CD14-positive monocyte (primary cell): Measurements from ENCODE around the gene GIPC3. TPM values are rescaled to one million over a fixed set of nuclear protein-coding genes. Genes with fewer than 3 reads are reported as not detected.

Source experiments
- DNase-seq, 3 donors: peaks; one replicate each; pipeline ENCODE4 v3.0.0-alpha.2; 2011 to 2022
- H2AFZ ChIP-seq: 2 replicates; pipeline ENCODE4 v1.6.0; 2012; ENCODE audit warnings: mild to moderate bottlenecking, low read depth, low read length, inconsistent platforms; ENCODE audit not compliant: insufficient read depth, poor library complexity, severe bottlenecking
- H3K27ac ChIP-seq, 2 donors: 1 replicate in 1 of 2; 2 replicates in 1 of 2; pipeline ENCODE4 v1.5.1; 2012 to 2013; ENCODE audit warnings: low read length in 2 of 2, control low read depth in 1 of 2, inconsistent platforms in 1 of 2, low read depth in 1 of 2, mild to moderate bottlenecking in 1 of 2
- H3K27me3 ChIP-seq, 2 donors: one replicate each; pipeline versions ENCODE4 v1.6.0 to v1.6.1; 2011 to 2013; ENCODE audit warnings: low read length in 2 of 2; ENCODE audit not compliant: control insufficient read depth in 2 of 2, insufficient read depth in 2 of 2
- H3K36me3 ChIP-seq, 2 donors: replicated peaks in 1 of 2; 1 replicate in 1 of 2; 2 replicates in 1 of 2; pipeline versions ENCODE4 v1.5.1 to v1.6.1; 2012 to 2013; ENCODE audit warnings: low read length in 2 of 2, control low read depth in 1 of 2, inconsistent platforms in 1 of 2, mild to moderate bottlenecking in 1 of 2; ENCODE audit not compliant: insufficient read depth in 2 of 2, control insufficient read depth in 1 of 2
- H3K4me1 ChIP-seq, 2 donors: 1 replicate in 1 of 2; 2 replicates in 1 of 2; pipeline versions ENCODE4 v1.5.1 to v1.6.1; 2012 to 2013; ENCODE audit warnings: low read length in 2 of 2, control low read depth in 1 of 2, inconsistent platforms in 1 of 2, mild to moderate bottlenecking in 1 of 2, moderate library complexity in 1 of 2; ENCODE audit not compliant: insufficient read depth in 2 of 2, control insufficient read depth in 1 of 2
- H3K4me2 ChIP-seq: replicated peaks from 2 replicates; pipeline ENCODE3; 2012; ENCODE audit warnings: low read length, moderate library complexity, mild to moderate bottlenecking; ENCODE audit not compliant: poor library complexity, severe bottlenecking; ENCODE audit errors: extremely low read depth
- H3K4me3 ChIP-seq, 3 experiments: fragments of 200-600 bp in 1 of 3; sonication (generic) in 1 of 3; replicated peaks in 1 of 3; 1 replicate in 2 of 3; 2 replicates in 1 of 3; pipeline ENCODE4 v1.5.1; 2011 to 2013; ENCODE audit warnings: low read length in 3 of 3, mild to moderate bottlenecking in 3 of 3, control low read depth in 2 of 3, low read depth in 2 of 3, inconsistent platforms in 1 of 3, moderate library complexity in 1 of 3
- H3K79me2 ChIP-seq: 2 replicates; pipeline ENCODE4 v1.6.0; 2012; ENCODE audit warnings: mild to moderate bottlenecking, control low read depth, inconsistent platforms, low read length, moderate library complexity; ENCODE audit not compliant: insufficient read depth
- H3K9ac ChIP-seq: 2 replicates; pipeline ENCODE4 v1.6.0; 2017; ENCODE audit warnings: low read length, mild to moderate bottlenecking; ENCODE audit not compliant: insufficient read depth, poor library complexity, severe bottlenecking
- H3K9me3 ChIP-seq, 2 donors: replicated peaks in 1 of 2; 1 replicate in 1 of 2; 2 replicates in 1 of 2; pipeline versions ENCODE4 v1.5.1 to v1.6.1; 2012 to 2013; ENCODE audit warnings: low read length in 2 of 2, control low read depth in 1 of 2; ENCODE audit not compliant: control insufficient read depth in 1 of 2, insufficient read depth in 1 of 2
- H4K20me1 ChIP-seq: 2 replicates; pipeline ENCODE4 v1.6.0; 2012; ENCODE audit warnings: mild to moderate bottlenecking, low read length, control low read depth, moderate library complexity; ENCODE audit not compliant: insufficient read depth
- H3K27ac Mint-ChIP-seq, 7 donors: one replicate each; pipeline ENCODE4 v1.8.0; 2020; ENCODE audit warnings: mild to moderate bottlenecking in 7 of 7, mixed read lengths in 7 of 7, moderate library complexity in 6 of 7, inconsistent platforms in 2 of 7
- H3K27me3 Mint-ChIP-seq, 3 donors: one replicate each; pipeline ENCODE4 v1.8.0; 2021 to 2022; ENCODE audit warnings: low read depth in 3 of 3, mild to moderate bottlenecking in 3 of 3, mixed read lengths in 3 of 3, moderate library complexity in 3 of 3, inconsistent platforms in 1 of 3
- H3K36me3 Mint-ChIP-seq, 2 donors: one replicate each; pipeline ENCODE4 v1.8.0; 2020; ENCODE audit warnings: mixed read lengths in 2 of 2, inconsistent platforms in 1 of 2, mild to moderate bottlenecking in 1 of 2
- H3K4me1 Mint-ChIP-seq: one replicate; pipeline ENCODE4 v1.8.0; 2020; ENCODE audit warnings: mild to moderate bottlenecking, mixed read lengths
- H3K4me3 Mint-ChIP-seq, 2 donors: one replicate each; pipeline ENCODE4 v1.8.0; 2020; ENCODE audit warnings: mild to moderate bottlenecking in 2 of 2, mixed read lengths in 2 of 2, moderate library complexity in 1 of 2
- H3K9me3 Mint-ChIP-seq, 7 donors: one replicate each; pipeline ENCODE4 v1.8.0; 2020 to 2022; ENCODE audit warnings: mixed read lengths in 7 of 7, mild to moderate bottlenecking in 6 of 7, moderate library complexity in 6 of 7, inconsistent platforms in 2 of 7
- WGBS: methylation state at CpG from one replicate; pipeline ENCODE4 v1.1.5; 2013; ENCODE audit warnings: missing lambda C conversion rate; ENCODE audit not compliant: insufficient coverage; 5-methylcytosine and 5-hydroxymethylcytosine counted together
- intact Hi-C, 2 donors: fragments of 100-400 bp; cut with micrococcal nuclease; formaldehyde crosslinking; loops; one replicate each; pipeline versions ENCODE4 v1.15.0 to v1.15.1; 2023
- polyA plus RNA-seq, 3 donors: library from polyadenylated mRNA; depleted of rRNA in 1 of 3; unstranded in 2 of 3; stranded (reverse) in 1 of 3; fragments of 300-500 nt in 2 of 3; fragments of >200 nt in 1 of 3; fragmentation: Illumina TruSeq in 2 of 3; gene quantifications; 1 replicate in 2 of 3; 2 replicates in 1 of 3; pipeline ENCODE4 v1.2.3, GENCODE V29; 2012 to 2021
- TF ChIP-seq, protein P1 (sequence below): fragments of 200-600 bp; IDR thresholded peaks from one replicate; pipeline ENCODE4 v1.8.0; 2022; ENCODE audit warnings: antibody characterized with exemption, mild to moderate bottlenecking

Gene GIPC3
- polyA plus RNA-seq, 3 donors, result 0.03 TPM; not detected in 2

DNA sequence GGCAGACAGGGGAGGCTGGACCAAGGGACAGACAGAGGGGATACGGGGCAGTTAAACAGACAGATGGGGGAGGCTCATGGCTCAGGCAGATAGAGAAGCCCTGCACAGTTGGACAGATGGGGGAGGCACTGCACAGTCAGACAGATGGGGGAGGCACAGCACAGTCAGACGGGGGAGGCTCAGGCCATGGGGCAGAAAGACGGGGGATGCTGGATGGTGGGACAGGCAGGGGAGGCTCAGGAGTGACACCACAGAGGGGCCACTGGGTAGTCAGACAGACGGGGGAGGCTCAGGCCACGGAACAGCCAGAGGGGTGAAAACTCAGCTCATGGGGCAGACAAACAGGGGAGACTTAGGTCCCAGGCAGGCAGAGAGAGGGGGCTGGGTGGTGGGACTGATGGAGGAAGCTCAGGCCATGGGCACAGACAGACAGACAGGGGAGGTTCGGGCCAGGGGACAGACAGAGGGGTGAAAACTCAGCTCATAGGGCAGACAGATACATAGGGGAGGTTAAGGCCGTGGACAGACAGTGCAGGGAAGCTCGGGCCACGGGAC is 28.8 kb upstream of the GIPC3 start:
- Histone ChIP-seq H3K9ac (peak overlapping the region; percentile 94), H4K20me1 (peaks cover 18% of the 10 kb centered on the region), H2AFZ (no peak overlapping the region), H3K4me3 (peak overlapping the region; percentile 86 to 98 (median 89)), H3K4me1 (peaks cover 62 to 66% of the 10 kb centered on the region in 2 donors), H3K27ac (peak overlapping the region; percentile 52 to 96), H3K27me3 (no peaks in the 10 kb centered on the region), H3K36me3 (no peaks in the 10 kb centered on the region), H3K79me2 (peaks cover 57% of the 10 kb centered on the region), H3K9me3 (no peaks in the 10 kb centered on the region), H3K4me2 (peak overlapping the region; percentile 98)
- Mint-ChIP-seq H3K27me3 (peaks cover 0 to 4% (median 0%) of the 10 kb centered on the region in 3 donors), H3K4me3 (peak overlapping the region; percentile 100), H3K36me3 (peaks cover 9 to 12% of the 10 kb centered on the region in 2 donors), H3K27ac (peak overlapping the region; percentile 87 to 98 (median 95)), H3K4me1 (peaks cover 56% of the 10 kb centered on the region), H3K9me3 (peaks cover 0 to 2% (median 0%) of the 10 kb centered on the region in 7 donors)
- 36% methylated on average over 9 of the region's 9 CpGs for WGBS
- intact Hi-C loops, result loop anchor here (2.0 to 5.0 kb wide), 3 partner anchors 16 to 71 kb away; partner anchors contain the start of genes HMG20B (in 2 of the 2), CACTIN (in 1 of the 2) and FZR1 (in 1 of the 2)
- peak in 1 of 3 donors; percentile 10 for DNase-seq
- TF ChIP-seq, protein P1, sequence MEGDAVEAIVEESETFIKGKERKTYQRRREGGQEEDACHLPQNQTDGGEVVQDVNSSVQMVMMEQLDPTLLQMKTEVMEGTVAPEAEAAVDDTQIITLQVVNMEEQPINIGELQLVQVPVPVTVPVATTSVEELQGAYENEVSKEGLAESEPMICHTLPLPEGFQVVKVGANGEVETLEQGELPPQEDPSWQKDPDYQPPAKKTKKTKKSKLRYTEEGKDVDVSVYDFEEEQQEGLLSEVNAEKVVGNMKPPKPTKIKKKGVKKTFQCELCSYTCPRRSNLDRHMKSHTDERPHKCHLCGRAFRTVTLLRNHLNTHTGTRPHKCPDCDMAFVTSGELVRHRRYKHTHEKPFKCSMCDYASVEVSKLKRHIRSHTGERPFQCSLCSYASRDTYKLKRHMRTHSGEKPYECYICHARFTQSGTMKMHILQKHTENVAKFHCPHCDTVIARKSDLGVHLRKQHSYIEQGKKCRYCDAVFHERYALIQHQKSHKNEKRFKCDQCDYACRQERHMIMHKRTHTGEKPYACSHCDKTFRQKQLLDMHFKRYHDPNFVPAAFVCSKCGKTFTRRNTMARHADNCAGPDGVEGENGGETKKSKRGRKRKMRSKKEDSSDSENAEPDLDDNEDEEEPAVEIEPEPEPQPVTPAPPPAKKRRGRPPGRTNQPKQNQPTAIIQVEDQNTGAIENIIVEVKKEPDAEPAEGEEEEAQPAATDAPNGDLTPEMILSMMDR, result no peak

DNA sequence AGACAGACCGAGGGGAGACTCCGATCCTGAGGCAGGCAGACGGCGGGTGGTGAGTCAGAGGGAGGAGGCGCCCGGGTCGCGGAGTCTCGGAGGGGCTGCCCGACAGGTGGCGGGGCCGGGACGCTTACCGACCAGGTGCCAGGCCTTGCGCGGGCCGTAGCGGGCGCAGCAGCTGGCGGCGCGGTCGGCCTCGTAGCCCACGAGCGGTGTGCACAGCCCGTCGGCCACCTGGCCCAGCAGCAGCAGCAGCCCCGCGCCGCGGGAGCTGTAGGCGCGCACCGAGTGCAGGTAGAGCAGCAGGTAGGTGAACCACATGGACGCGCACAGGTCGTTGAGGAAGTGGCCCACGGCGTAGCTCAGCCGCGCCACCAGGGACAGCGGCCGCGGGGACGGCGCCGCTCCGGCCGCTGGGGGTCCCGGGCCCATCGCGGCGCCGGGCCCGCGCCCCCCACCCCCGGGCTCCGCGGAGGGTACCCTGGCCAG is 28.3 kb upstream of the GIPC3 start:
- intact Hi-C loops, result loop anchor here (1.0 to 5.0 kb wide), 4 partner anchors 9 to 70 kb away; partner anchors contain the start of genes HMG20B (in 2 of the 2), CACTIN (in 1 of the 2) and FZR1 (in 1 of the 2)
- peak overlapping the region; percentile 100 for H3K4me3 Mint-ChIP-seq
- TF ChIP-seq, protein P1, result no peak

More for the DNA sequence above, 28.3 kb upstream of the GIPC3 start:
- H3K4me1 ChIP-seq, result peaks cover 59 to 61% of the 10 kb centered on the region in 2 donors
- peak overlapping the region; percentile 52 to 96 for H3K27ac ChIP-seq
- peak overlapping the region; percentile 98 for H3K4me2 ChIP-seq
- no peaks in the 10 kb centered on the region for H3K9me3 ChIP-seq
- no peaks in the 10 kb centered on the region for H3K27me3 ChIP-seq
- peak overlapping the region; percentile 94 for H3K9ac ChIP-seq
- peaks cover 18% of the 10 kb centered on the region for H4K20me1 ChIP-seq
- Mint-ChIP-seq H3K4me1 (peaks cover 53% of the 10 kb centered on the region), H3K36me3 (peaks cover 8 to 12% of the 10 kb centered on the region in 2 donors), H3K27ac (peak overlapping the region; percentile 87 to 98 (median 95)), H3K9me3 (peaks cover 0 to 2% (median 0%) of the 10 kb centered on the region in 7 donors), H3K27me3 (peaks cover 0 to 4% (median 0%) of the 10 kb centered on the region in 3 donors)
- DNase-seq, result peak; percentile 59 to 81 (median 62)
- WGBS, result under 1% methylated on average over 60 of the region's 60 CpGs
- H3K36me3 ChIP-seq, result no peaks in the 10 kb centered on the region
- H2AFZ ChIP-seq, result no peak overlapping the region
- H3K79me2 ChIP-seq, result peaks cover 52% of the 10 kb centered on the region
- peak overlapping the region; percentile 86 to 98 (median 89) for H3K4me3 ChIP-seq
